Activated CD8-positive, alpha-beta T cell treated with anti-CD3 and anti-CD28 coated beads for 36 hours (primary cell): ENCODE results near the gene CNGA2. TPM values are rescaled to one million over a fixed set of nuclear protein-coding genes. Genes with fewer than 3 reads are reported as not detected.

Source experiments
- ATAC-seq: fragments of 200-7000 bp; cut with Tn5 transposase; one replicate; pipeline ENCODE4 v1.10.0; 2021; ENCODE audit warnings: mild to moderate bottlenecking, moderate library complexity
- CTCF ChIA-PET: fragments of 350-600 bp; sonication (Branson Sonifier 250); formaldehyde crosslinking; loops from one replicate; lab custom pipeline; 2021; ENCODE audit warnings: antibody characterized with exemption; lab: Charles Lee
- POLR2A ChIA-PET: fragments of 350-600 bp; sonication (Branson Sonifier 250); formaldehyde crosslinking; loops from one replicate; lab custom pipeline; 2021; ENCODE audit warnings: antibody characterized with exemption; lab: Charles Lee
- DNase-seq: peaks from one replicate; pipeline ENCODE4 v3.0.0-alpha.2; 2020
- H3K27ac Mint-ChIP-seq: one replicate; pipeline ENCODE4 v1.8.0; 2021; ENCODE audit warnings: mild to moderate bottlenecking, mixed read lengths
- H3K27me3 Mint-ChIP-seq: one replicate; pipeline ENCODE4 v1.8.0; 2021; ENCODE audit warnings: mixed read lengths
- H3K36me3 Mint-ChIP-seq: one replicate; pipeline ENCODE4 v1.8.0; 2021; ENCODE audit warnings: low read depth, mixed read lengths
- H3K4me1 Mint-ChIP-seq: one replicate; pipeline ENCODE4 v1.8.0; 2021; ENCODE audit warnings: low read depth, mixed read lengths
- H3K4me3 Mint-ChIP-seq: one replicate; pipeline ENCODE4 v1.8.0; 2021; ENCODE audit warnings: mild to moderate bottlenecking, moderate library complexity, mixed read lengths
- H3K9me3 Mint-ChIP-seq: one replicate; pipeline ENCODE4 v1.8.0; 2021; ENCODE audit warnings: mixed read lengths
- CTCF ChIP-seq: fragments of 200-600 bp; IDR thresholded peaks from one replicate; pipeline ENCODE4 v1.8.0; 2022; ENCODE audit warnings: antibody characterized with exemption, mild to moderate bottlenecking
- intact Hi-C: fragments of 100-400 bp; cut with micrococcal nuclease; formaldehyde crosslinking; loops from one replicate; pipeline ENCODE4 v1.10.0; 2022
- total RNA-seq, 2 experiments: library from RNA; stranded (reverse); gene quantifications; one replicate each; pipeline ENCODE4 v1.2.3, GENCODE V29; 2021

CNGA2 gene
- total RNA-seq, 2 experiments from 2014 or later = not detected

- Mint-ChIP-seq H3K9me3 (no peaks in the 10 kb centered on the region), H3K27me3 (peaks cover 2% of the 10 kb centered on the region), H3K4me3 (no peak within 1 kb of the TSS), H3K27ac (no peak within 1 kb of the TSS), H3K36me3 (no peaks in the 10 kb centered on the region), H3K4me1 (no peaks in the 10 kb centered on the region)
- DNase-seq = no peak
- intact Hi-C loops = no loop called here
- ChIA-PET CTCF (no interaction called here), POLR2A (no interaction called here)
- no peak for TF ChIP-seq CTCF
- ATAC-seq = no peak
Measured at GRCh38 chrX:151715752-151716151, 18.8 kb upstream of the CNGA2 start, which contains the start of gene FATE1. TSS of gene FATE1 (plus strand) at chrX:151716035. CDS start at chrX:151716120, 85 bp downstream.

- H3K9me3 Mint-ChIP-seq = no peaks in the 10 kb centered on the region
- no peak overlapping the region for H3K27ac Mint-ChIP-seq
- no peaks in the 10 kb centered on the region for H3K27me3 Mint-ChIP-seq
- H3K4me1 Mint-ChIP-seq = no peaks in the 10 kb centered on the region
- ChIA-PET CTCF (no interaction called here), POLR2A (no interaction called here)
- intact Hi-C loops = no loop called here
- no peak for DNase-seq
- TF ChIP-seq CTCF = no peak
- ATAC-seq = no peak
- no peak overlapping the region for H3K4me3 Mint-ChIP-seq
- no peaks in the 10 kb centered on the region for H3K36me3 Mint-ChIP-seq
Measured at GRCh38 chrX:151722241-151722846, 12.2 kb upstream of the CNGA2 start.

GRCh38 chrX:151723156-151723760 lies 11.3 kb upstream of the CNGA2 start:
- H3K27me3 Mint-ChIP-seq = no peaks in the 10 kb centered on the region
- no peaks in the 10 kb centered on the region for H3K4me1 Mint-ChIP-seq
- no peak overlapping the region for H3K27ac Mint-ChIP-seq
- ATAC-seq (no peak), DNase-seq (no peak)
- H3K4me3 Mint-ChIP-seq = no peak overlapping the region
- intact Hi-C loops = no loop called here
- ChIA-PET POLR2A (no interaction called here), CTCF (no interaction called here)
- H3K36me3 Mint-ChIP-seq = no peaks in the 10 kb centered on the region
- no peaks in the 10 kb centered on the region for H3K9me3 Mint-ChIP-seq
- no peak for TF ChIP-seq CTCF

GRCh38 chrX:151724563-151725337 lies 9.8 kb upstream of the CNGA2 start:
- Mint-ChIP-seq H3K27me3 (no peaks in the 10 kb centered on the region), H3K36me3 (no peaks in the 10 kb centered on the region)
- POLR2A ChIA-PET = no interaction called here

More at GRCh38 chrX:151724563-151725337, 9.8 kb upstream of the CNGA2 start:
- TF ChIP-seq CTCF = no peak
- DNase-seq (no peak), ATAC-seq (no peak)
- Mint-ChIP-seq H3K4me3 (no peak overlapping the region), H3K9me3 (no peaks in the 10 kb centered on the region), H3K27ac (no peak overlapping the region), H3K4me1 (no peaks in the 10 kb centered on the region)
- intact Hi-C loops = no loop called here
- CTCF ChIA-PET = no interaction called here
